B cell (primary cell): ENCODE results near the gene ZNF423.

ENCODE experiments used
- CTCF ChIP-seq: fragments of 200-600 bp; IDR thresholded peaks from one replicate; pipeline ENCODE4 v1.8.0; 2022; ENCODE audit warnings: antibody characterized with exemption, mild to moderate bottlenecking
- EZH2 ChIP-seq: IDR thresholded peaks from 2 replicates; pipeline ENCODE4 v1.6.1; 2012; ENCODE audit warnings: borderline replicate concordance, low read depth, mild to moderate bottlenecking, moderate library complexity, low read length; ENCODE audit not compliant: insufficient read depth, poor library complexity, severe bottlenecking

GRCh38 chr16:49597796-49598195 lies 258.1 kb downstream of the ZNF423 start:
- TF ChIP-seq CTCF (no peak), EZH2 (no peak)
